ENCODE measurements around the gene VEGFC. TPM values are rescaled to one million over a fixed set of nuclear protein-coding genes. Genes with fewer than 3 reads are reported as not detected.

VEGFC gene
- total and polyA plus RNA-seq, 12 donors = 5.4 to 14.4 (median 8.7) TPM

DNA sequence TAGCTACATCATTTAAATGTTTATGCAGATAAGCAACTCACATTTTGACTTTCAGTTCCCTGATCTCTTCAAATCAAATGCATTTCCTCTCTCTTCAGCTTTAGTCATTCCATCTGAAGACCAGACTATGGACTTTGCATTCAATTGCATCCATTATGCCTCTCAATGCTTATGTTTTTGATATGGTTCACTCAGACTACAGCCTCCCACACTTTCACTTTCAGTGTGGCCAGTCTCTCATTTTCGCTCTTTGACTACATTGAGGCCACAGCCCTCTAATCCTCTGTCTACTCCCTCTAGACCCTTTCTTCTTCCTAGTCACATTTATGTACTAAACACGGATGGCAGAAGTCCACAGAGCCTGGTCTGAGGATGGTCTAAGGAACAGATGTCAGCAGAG is 24.5 kb upstream of the VEGFC start:
- Histone ChIP-seq H3K9me3 (no peaks in the 10 kb centered on the region), H3K27me3 (no peaks in the 10 kb centered on the region), H3K4me1 (no peaks in the 10 kb centered on the region), H3K36me3 (no peaks in the 10 kb centered on the region), H3K4me3 (no peak overlapping the region), H3K27ac (no peak overlapping the region)
- intact Hi-C loops (cut with DNase I) = no loop called here
- DNase-seq = no peak
- ATAC-seq = no peak
- 93% methylated on average over 2 of the region's 2 CpGs for WGBS, 2 donors
- TF ChIP-seq, protein P1, sequence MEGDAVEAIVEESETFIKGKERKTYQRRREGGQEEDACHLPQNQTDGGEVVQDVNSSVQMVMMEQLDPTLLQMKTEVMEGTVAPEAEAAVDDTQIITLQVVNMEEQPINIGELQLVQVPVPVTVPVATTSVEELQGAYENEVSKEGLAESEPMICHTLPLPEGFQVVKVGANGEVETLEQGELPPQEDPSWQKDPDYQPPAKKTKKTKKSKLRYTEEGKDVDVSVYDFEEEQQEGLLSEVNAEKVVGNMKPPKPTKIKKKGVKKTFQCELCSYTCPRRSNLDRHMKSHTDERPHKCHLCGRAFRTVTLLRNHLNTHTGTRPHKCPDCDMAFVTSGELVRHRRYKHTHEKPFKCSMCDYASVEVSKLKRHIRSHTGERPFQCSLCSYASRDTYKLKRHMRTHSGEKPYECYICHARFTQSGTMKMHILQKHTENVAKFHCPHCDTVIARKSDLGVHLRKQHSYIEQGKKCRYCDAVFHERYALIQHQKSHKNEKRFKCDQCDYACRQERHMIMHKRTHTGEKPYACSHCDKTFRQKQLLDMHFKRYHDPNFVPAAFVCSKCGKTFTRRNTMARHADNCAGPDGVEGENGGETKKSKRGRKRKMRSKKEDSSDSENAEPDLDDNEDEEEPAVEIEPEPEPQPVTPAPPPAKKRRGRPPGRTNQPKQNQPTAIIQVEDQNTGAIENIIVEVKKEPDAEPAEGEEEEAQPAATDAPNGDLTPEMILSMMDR (IDR thresholded peaks at IDR 0.05) = no peak

DNA sequence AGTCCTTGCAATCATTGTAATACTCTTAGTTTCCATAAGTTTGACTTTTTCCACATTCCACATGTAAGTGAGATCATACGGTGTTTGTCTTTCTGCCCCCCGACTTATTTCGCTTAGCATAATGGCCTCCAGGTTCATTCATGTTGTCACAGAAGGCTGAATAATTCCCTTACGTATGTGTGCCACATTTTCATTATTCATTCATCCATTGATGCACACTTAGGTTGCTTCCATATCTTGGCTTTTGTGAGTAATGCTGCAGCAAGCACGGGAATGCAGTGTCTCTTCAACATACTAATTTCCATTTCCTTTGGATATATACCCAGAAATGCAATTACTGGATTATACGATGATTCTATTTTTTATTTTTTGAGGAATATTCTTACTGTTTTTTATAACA is 22.0 kb upstream of the VEGFC start:
- no peak for DNase-seq
- no peaks in the 10 kb centered on the region for H3K36me3 ChIP-seq
- no peak for ATAC-seq
- TF ChIP-seq, protein P1 (IDR thresholded peaks at IDR 0.05) = no peak
- H3K4me1 ChIP-seq = no peaks in the 10 kb centered on the region
- intact Hi-C loops (cut with DNase I) = no loop called here
- WGBS, 2 donors = 89 to 90% methylated on average over 6 of the region's 6 CpGs
- no peaks in the 10 kb centered on the region for H3K9me3 ChIP-seq
- H3K4me3 ChIP-seq = no peak overlapping the region
- no peak overlapping the region for H3K27ac ChIP-seq
- H3K27me3 ChIP-seq = no peaks in the 10 kb centered on the region

DNA sequence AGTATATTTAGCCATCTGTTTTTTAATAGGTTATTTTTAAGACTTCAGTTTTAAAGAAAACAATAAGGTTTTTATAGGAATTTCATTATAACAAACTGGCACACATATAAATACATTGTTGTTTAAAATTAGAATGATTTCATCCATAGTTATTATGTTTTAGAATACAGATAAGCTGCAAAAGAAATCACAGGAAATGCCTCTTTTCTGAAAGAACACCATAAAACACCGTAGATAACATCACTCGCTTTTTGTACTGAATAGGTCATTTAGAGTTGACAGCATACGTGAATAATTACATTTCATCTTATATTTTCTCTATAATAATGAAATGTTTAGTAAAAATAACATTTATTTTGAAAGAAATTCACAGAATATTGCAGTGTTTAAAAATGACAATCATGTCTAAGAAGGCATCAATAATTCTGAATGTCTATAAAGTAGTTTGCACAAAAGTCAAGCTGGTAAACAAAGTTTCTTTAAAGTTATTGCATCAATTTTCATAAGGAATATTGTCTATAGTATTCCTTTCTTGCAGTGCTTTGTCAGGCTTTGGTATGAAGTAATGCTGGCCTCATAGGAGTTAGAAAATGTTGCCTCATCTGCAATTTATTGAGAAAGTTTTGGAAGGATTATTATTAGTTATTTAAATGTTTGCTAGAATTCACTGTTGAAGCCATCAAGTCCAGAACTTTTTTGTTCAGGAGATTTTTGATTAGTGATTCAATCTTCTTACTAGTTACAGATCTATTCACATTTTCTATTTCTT is 17.9 kb upstream of the VEGFC start:
- intact Hi-C loops (cut with DNase I) = no loop called here
- TF ChIP-seq, protein P1 (IDR thresholded peaks at IDR 0.05) = no peak
- no peaks in the 10 kb centered on the region for H3K27me3 ChIP-seq
- DNase-seq (no peak), ATAC-seq (no peak)
- WGBS, 2 donors = 46 to 53% methylated on average over 3 of the region's 3 CpGs
- no peak overlapping the region for H3K4me3 ChIP-seq
- no peaks in the 10 kb centered on the region for H3K36me3 ChIP-seq
- H3K9me3 ChIP-seq = peaks cover 0 to 22% (median 5%) of the 10 kb centered on the region in 11 donors
- no peak overlapping the region for H3K27ac ChIP-seq
- no peaks in the 10 kb centered on the region for H3K4me1 ChIP-seq

DNA sequence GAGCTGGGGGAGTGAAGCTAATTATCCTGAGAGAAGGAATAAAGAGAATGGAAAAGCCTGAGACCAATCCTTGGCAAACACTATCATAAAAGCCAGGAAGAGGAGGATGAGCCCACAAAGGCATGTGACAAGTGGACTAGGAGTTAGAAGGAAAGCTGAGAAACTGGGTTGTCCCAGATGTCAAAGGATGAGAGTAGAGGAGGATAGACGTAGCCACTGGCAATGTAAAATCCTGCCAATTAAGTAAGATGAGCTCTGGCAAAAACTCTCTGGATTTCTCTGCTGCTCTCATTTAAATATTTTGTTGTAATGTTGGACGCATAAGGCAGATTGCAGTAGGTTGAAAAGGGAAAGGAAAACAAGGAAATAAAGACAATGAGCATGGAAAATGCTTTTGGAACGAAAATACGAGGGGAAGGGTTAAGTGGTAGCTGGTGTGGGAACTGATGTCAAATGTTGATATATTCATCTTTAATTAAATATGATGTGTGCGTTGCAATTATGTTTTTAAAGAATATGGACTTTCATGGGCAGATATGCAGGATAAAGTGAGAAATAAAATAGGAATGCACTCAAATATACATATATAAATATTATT is 14.2 kb upstream of the VEGFC start:
- no peaks in the 10 kb centered on the region for H3K27me3 ChIP-seq
- H3K9me3 ChIP-seq = peaks cover 0 to 22% (median 5%) of the 10 kb centered on the region in 11 donors
- DNase-seq (no peak), ATAC-seq (no peak)
- no peak overlapping the region for H3K4me3 ChIP-seq
- TF ChIP-seq, protein P1 (IDR thresholded peaks at IDR 0.05) = no peak
- no peak overlapping the region for H3K27ac ChIP-seq
- no peaks in the 10 kb centered on the region for H3K4me1 ChIP-seq
- H3K36me3 ChIP-seq = no peaks in the 10 kb centered on the region
- intact Hi-C loops (cut with DNase I) = no loop called here
- 82 to 88% methylated on average over 5 of the region's 5 CpGs for WGBS, 2 donors
